Activated CD4-positive, alpha-beta memory T cell treated with anti-CD3 and anti-CD28 coated beads, Interleukin-2, amount 10 ng/mL, durations not matched to agents 7 days and 5 days (primary cell): ENCODE data around the gene CSHL1. TPM values are rescaled to one million over a fixed set of nuclear protein-coding genes. Genes with fewer than 3 reads are reported as not detected.

ENCODE experiments used
- CTCF ChIA-PET: fragments of 350-600 bp; sonication (Branson Sonifier 250); formaldehyde crosslinking; loops from one replicate; lab custom pipeline; 2021; ENCODE audit warnings: antibody characterized with exemption, inconsistent platforms; lab: Charles Lee
- POLR2A ChIA-PET: fragments of 350-600 bp; sonication (Branson Sonifier 250); formaldehyde crosslinking; loops from one replicate; lab custom pipeline; 2021; ENCODE audit warnings: antibody characterized with exemption; lab: Charles Lee
- DNase-seq: peaks from one replicate; pipeline ENCODE4 v3.0.0-alpha.2; 2020
- H3K27ac Mint-ChIP-seq: one replicate; pipeline ENCODE4 v1.8.0; 2021; ENCODE audit warnings: mild to moderate bottlenecking, mixed read lengths
- H3K27me3 Mint-ChIP-seq: one replicate; pipeline ENCODE4 v1.8.0; 2021; ENCODE audit warnings: mixed read lengths
- H3K36me3 Mint-ChIP-seq: one replicate; pipeline ENCODE4 v1.8.0; 2021; ENCODE audit warnings: low read depth, mixed read lengths
- H3K4me1 Mint-ChIP-seq: one replicate; pipeline ENCODE4 v1.8.0; 2021; ENCODE audit warnings: mixed read lengths
- H3K4me3 Mint-ChIP-seq: one replicate; pipeline ENCODE4 v1.8.0; 2021; ENCODE audit warnings: mild to moderate bottlenecking, mixed read lengths
- H3K9me3 Mint-ChIP-seq: one replicate; pipeline ENCODE4 v1.8.0; 2021; ENCODE audit warnings: mixed read lengths
- total RNA-seq, 2 experiments: library from RNA; stranded (reverse); gene quantifications; one replicate each; pipeline ENCODE4 v1.2.3, GENCODE V29; 2021

The CSHL1 gene
- total RNA-seq, 2 experiments from 2014 or later, result not detected

- Mint-ChIP-seq H3K27ac (no peak overlapping the region), H3K4me3 (no peak overlapping the region), H3K9me3 (no peaks in the 10 kb centered on the region), H3K27me3 (peaks cover 6% of the 10 kb centered on the region), H3K36me3 (no peaks in the 10 kb centered on the region), H3K4me1 (peaks cover 25% of the 10 kb centered on the region)
- ChIA-PET POLR2A (interaction anchor here (1.0 kb wide), 1 partner anchor 198 kb away, joined by 4 read pairs; no protein-coding TSS in a partner anchor), CTCF (interaction anchor here (1.9 to 2.8 kb wide), 8 partner anchors 9 to 81 kb away, joined by 7 to 59 read pairs (median 16); partner anchors contain the start of genes CSHL1 and GH1)
- DNase-seq, result no peak
Observed at GRCh38 chr17:63947711-63948330, 36.8 kb upstream of the CSHL1 start.

GRCh38 chr17:63946440-63947363 is 35.6 kb upstream of the CSHL1 start:
- peaks cover 10% of the 10 kb centered on the region for H3K27me3 Mint-ChIP-seq
- POLR2A ChIA-PET, result interaction anchor here (0.7 to 1.9 kb wide), 17 partner anchors 10 to 246 kb away, joined by 3 to 15 read pairs (median 4); partner anchors contain the start of genes CD79B, ICAM2 and PRR29

GRCh38 chr17:63945784-63946439 is 34.9 kb upstream of the CSHL1 start:
- Mint-ChIP-seq H3K9me3 (no peaks in the 10 kb centered on the region), H3K27me3 (peaks cover 10% of the 10 kb centered on the region), H3K4me1 (peaks cover 22% of the 10 kb centered on the region), H3K4me3 (no peak overlapping the region), H3K36me3 (no peaks in the 10 kb centered on the region), H3K27ac (no peak overlapping the region)
- CTCF ChIA-PET, result interaction anchor here (0.8 to 2.8 kb wide), 39 partner anchors 9 to 574 kb away, joined by 3 to 59 read pairs (median 6); partner anchors contain the start of genes CD79B, CSHL1, ERN1 and GH1
- POLR2A ChIA-PET, result interaction anchor here (0.9 to 1.9 kb wide), 14 partner anchors 11 to 245 kb away, joined by 3 to 15 read pairs (median 6); partner anchors contain the start of genes CD79B, ICAM2 and PRR29
- no peak for DNase-seq

More at GRCh38 chr17:63946440-63947363, 35.6 kb upstream of the CSHL1 start:
- peak overlapping the region; percentile 71 for H3K27ac Mint-ChIP-seq
- peaks cover 22% of the 10 kb centered on the region for H3K4me1 Mint-ChIP-seq
- no peaks in the 10 kb centered on the region for H3K9me3 Mint-ChIP-seq
- peak; percentile 67 for DNase-seq
- CTCF ChIA-PET, result interaction anchor here (0.8 to 2.8 kb wide), 39 partner anchors 8 to 574 kb away, joined by 3 to 59 read pairs (median 6); partner anchors contain the start of genes CD79B, CSHL1, ERN1 and GH1
- peak overlapping the region; percentile 37 for H3K4me3 Mint-ChIP-seq
- no peaks in the 10 kb centered on the region for H3K36me3 Mint-ChIP-seq

GRCh38 chr17:63944736-63945499 is 33.9 kb upstream of the CSHL1 start:
- Mint-ChIP-seq H3K4me1 (peaks cover 22% of the 10 kb centered on the region), H3K27ac (no peak overlapping the region), H3K9me3 (no peaks in the 10 kb centered on the region), H3K36me3 (no peaks in the 10 kb centered on the region), H3K4me3 (no peak overlapping the region), H3K27me3 (peaks cover 10% of the 10 kb centered on the region)
- POLR2A ChIA-PET, result interaction anchor here (1.2 to 1.9 kb wide), 4 partner anchors 12 to 201 kb away, joined by 5 to 10 read pairs (median 7); partner anchors contain the start of gene CD79B
- no peak for DNase-seq
- CTCF ChIA-PET, result interaction anchor here (1.7 to 2.8 kb wide), 4 partner anchors 10 to 81 kb away, joined by 8 to 59 read pairs (median 20); partner anchors contain the start of gene GH1

- POLR2A ChIA-PET, result no interaction called here
- CTCF ChIA-PET, result no interaction called here
Observed at GRCh38 chr17:63943745-63944144, 32.7 kb upstream of the CSHL1 start.

GRCh38 chr17:63942309-63942985 is 31.4 kb upstream of the CSHL1 start:
- peaks cover 10% of the 10 kb centered on the region for H3K27me3 Mint-ChIP-seq
- no peaks in the 10 kb centered on the region for H3K9me3 Mint-ChIP-seq
- H3K27ac Mint-ChIP-seq, result no peak overlapping the region
- no peak overlapping the region for H3K4me3 Mint-ChIP-seq
- ChIA-PET CTCF (interaction anchor here (1.7 kb wide), 1 partner anchor 23 kb away, joined by 4 read pairs; no protein-coding TSS in a partner anchor), POLR2A (interaction anchor here (0.8 kb wide), 1 partner anchor 24 kb away, joined by 3 read pairs; the partner anchor contains the start of gene GH1)
- DNase-seq, result no peak
- no peaks in the 10 kb centered on the region for H3K36me3 Mint-ChIP-seq
- H3K4me1 Mint-ChIP-seq, result peaks cover 31% of the 10 kb centered on the region

More at GRCh38 chr17:63943745-63944144, 32.7 kb upstream of the CSHL1 start:
- Mint-ChIP-seq H3K4me3 (no peak overlapping the region), H3K27me3 (peaks cover 10% of the 10 kb centered on the region), H3K9me3 (no peaks in the 10 kb centered on the region), H3K36me3 (no peaks in the 10 kb centered on the region), H3K4me1 (peaks cover 27% of the 10 kb centered on the region), H3K27ac (no peak overlapping the region)
- DNase-seq, result no peak

GRCh38 chr17:63941751-63942150 is 30.7 kb upstream of the CSHL1 start:
- ChIA-PET CTCF (interaction anchor here (1.7 kb wide), 1 partner anchor 22 kb away, joined by 4 read pairs; no protein-coding TSS in a partner anchor), POLR2A (interaction anchor here (0.8 to 1.3 kb wide), 2 partner anchors 10 to 23 kb away, joined by 3 to 5 read pairs; partner anchors contain the start of genes CD79B and GH1)
- H3K4me1 Mint-ChIP-seq, result peaks cover 27% of the 10 kb centered on the region
- peaks cover 10% of the 10 kb centered on the region for H3K27me3 Mint-ChIP-seq
- H3K4me3 Mint-ChIP-seq, result no peak overlapping the region
- H3K27ac Mint-ChIP-seq, result no peak overlapping the region
- H3K36me3 Mint-ChIP-seq, result no peaks in the 10 kb centered on the region
- no peak for DNase-seq
- no peaks in the 10 kb centered on the region for H3K9me3 Mint-ChIP-seq

- peaks cover 13% of the 10 kb centered on the region for H3K27me3 Mint-ChIP-seq
- POLR2A ChIA-PET, result interaction anchor here (0.6 to 1.3 kb wide), 2 partner anchors 9 to 15 kb away, joined by 4 to 5 read pairs; partner anchors contain the start of gene CD79B
- H3K9me3 Mint-ChIP-seq, result no peaks in the 10 kb centered on the region
- peaks cover 21% of the 10 kb centered on the region for H3K4me1 Mint-ChIP-seq
- CTCF ChIA-PET, result interaction anchor here (0.7 kb wide), 1 partner anchor 192 kb away, joined by 3 read pairs; no protein-coding TSS in a partner anchor
- no peak overlapping the region for H3K4me3 Mint-ChIP-seq
- no peak overlapping the region for H3K27ac Mint-ChIP-seq
- DNase-seq, result no peak
- no peaks in the 10 kb centered on the region for H3K36me3 Mint-ChIP-seq
Observed at GRCh38 chr17:63941162-63941561, 30.1 kb upstream of the CSHL1 start.

GRCh38 chr17:63940584-63940983 is 29.5 kb upstream of the CSHL1 start:
- Mint-ChIP-seq H3K27ac (no peak overlapping the region), H3K36me3 (no peaks in the 10 kb centered on the region), H3K27me3 (peaks cover 15% of the 10 kb centered on the region), H3K4me1 (peaks cover 15% of the 10 kb centered on the region), H3K4me3 (no peak overlapping the region), H3K9me3 (no peaks in the 10 kb centered on the region)
- no peak for DNase-seq
- ChIA-PET CTCF (interaction anchor here (0.7 kb wide), 1 partner anchor 193 kb away, joined by 3 read pairs; no protein-coding TSS in a partner anchor), POLR2A (interaction anchor here (0.6 to 1.5 kb wide), 4 partner anchors 9 to 14 kb away, joined by 3 to 5 read pairs (median 4); partner anchors contain the start of gene CD79B)

- H3K4me3 Mint-ChIP-seq, result no peak overlapping the region
- H3K4me1 Mint-ChIP-seq, result peaks cover 9% of the 10 kb centered on the region
- CTCF ChIA-PET, result no interaction called here
- H3K36me3 Mint-ChIP-seq, result no peaks in the 10 kb centered on the region
- POLR2A ChIA-PET, result interaction anchor here (0.7 to 1.5 kb wide), 3 partner anchors 9 to 39 kb away, joined by 3 to 4 read pairs (median 3); no protein-coding TSS in a partner anchor
- DNase-seq, result no peak
- H3K27ac Mint-ChIP-seq, result no peak overlapping the region
- peaks cover 17% of the 10 kb centered on the region for H3K27me3 Mint-ChIP-seq
- H3K9me3 Mint-ChIP-seq, result no peaks in the 10 kb centered on the region
Observed at GRCh38 chr17:63939884-63940283, 28.8 kb upstream of the CSHL1 start.
